AG08395 (cell line): ENCODE measurements around the gene CILP.
"Not testable (repeated sequence)": the region's sequence is repeated elsewhere in the genome, so short reads cannot be mapped to it uniquely, and the experiment has no call there.

Experiments used
- DNase-seq: peaks from one replicate; pipeline ENCODE4 v3.0.0; 2012; ENCODE audit warnings: mixed read lengths, low spot score

The CILP gene

GRCh38 chr15:65210770-65211481 lies at the start of gene CILP:
TSS of gene CILP (minus strand) at chr15:65211473. CDS start at chr15:65209755, 1,718 bp downstream.
- DNase-seq, result no peak

- no peak for DNase-seq
These were observed 49.7 kb upstream of the CILP start for GRCh38 chr15:65260968-65261367.

- peak; percentile 77 for DNase-seq
These were observed 48.1 kb upstream of the CILP start for GRCh38 chr15:65259367-65259797.

- DNase-seq, result peak; percentile 83
These were observed 47.3 kb upstream of the CILP start for GRCh38 chr15:65258375-65259262.

GRCh38 chr15:65255486-65256140 lies 44.3 kb upstream of the CILP start:
- DNase-seq, result no peak

GRCh38 chr15:65254758-65255157 lies 43.5 kb upstream of the CILP start:
- DNase-seq, result no peak

- no peak for DNase-seq
These were observed 43.1 kb upstream of the CILP start for GRCh38 chr15:65254356-65254755.

GRCh38 chr15:65249641-65250040 lies 38.4 kb upstream of the CILP start:
- no peak for DNase-seq

GRCh38 chr15:65248511-65249255 lies 37.4 kb upstream of the CILP start:
- no peak for DNase-seq

- DNase-seq, result no peak
These were observed 35.7 kb upstream of the CILP start for GRCh38 chr15:65246939-65247338.

GRCh38 chr15:65246026-65246714 lies 34.9 kb upstream of the CILP start:
- no peak for DNase-seq

GRCh38 chr15:65245096-65245856 lies 34.0 kb upstream of the CILP start:
- DNase-seq, result no peak

GRCh38 chr15:65244638-65245037 lies 33.4 kb upstream of the CILP start:
- DNase-seq, result no peak

- DNase-seq, result not testable (repeated sequence)
These were observed 25.2 kb upstream of the CILP start for GRCh38 chr15:65236443-65236842.

- no peak for DNase-seq
These were observed 22.4 kb upstream of the CILP start for GRCh38 chr15:65233696-65234095.

- no peak for DNase-seq
These were observed 21.2 kb upstream of the CILP start for GRCh38 chr15:65232520-65232919.

- DNase-seq, result no peak
These were observed 20.0 kb upstream of the CILP start for GRCh38 chr15:65231306-65231705.

GRCh38 chr15:65226901-65227300 lies 15.6 kb upstream of the CILP start:
- not testable (repeated sequence) for DNase-seq

GRCh38 chr15:65226221-65226620 lies 14.9 kb upstream of the CILP start:
- no peak for DNase-seq

- no peak for DNase-seq
These were observed 12.7 kb upstream of the CILP start for GRCh38 chr15:65223996-65224395.

GRCh38 chr15:65222891-65223290 lies 11.6 kb upstream of the CILP start:
- DNase-seq, result no peak
